Posterior cingulate gyrus (tissue), 11 donors: Measurements from ENCODE around the gene YLPM1.

Experiments
- DNase-seq, 10 donors: peaks; one replicate each; pipeline versions ENCODE4 v3.0.0 to v3.0.0-alpha.2; 2020 to 2021; ENCODE audit warnings: mixed read lengths in 3 of 10
- intact Hi-C: fragments of 100-400 bp; cut with DNase I; formaldehyde crosslinking; loops from one replicate; pipeline ENCODE4 v1.15.1; 2023

YLPM1 gene

GRCh38 chr14:74866708-74867389, 103.7 kb downstream of the YLPM1 start:
- no peak for DNase-seq
- intact Hi-C loops: no loop called here

DNA sequence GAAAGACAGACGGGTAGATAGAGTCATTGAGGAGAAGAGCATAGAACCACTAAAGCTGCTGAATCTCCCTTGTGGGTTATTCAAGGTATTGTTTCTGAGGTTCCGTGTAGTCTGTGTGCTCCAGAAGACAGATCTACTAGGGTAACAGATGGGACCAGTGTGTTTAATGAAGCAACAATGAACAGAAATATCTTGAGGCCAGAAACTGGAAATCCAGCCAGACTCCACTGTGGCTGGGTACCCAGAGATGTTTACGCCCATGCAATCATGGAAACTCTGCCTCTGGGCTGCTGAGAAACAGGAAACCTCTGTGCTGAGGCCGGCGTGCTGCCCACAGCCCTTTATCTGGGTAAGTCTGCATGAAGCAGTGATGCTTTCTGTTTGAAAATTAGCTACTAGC, 104.6 kb downstream of the YLPM1 start:
- peak in 9 of 10 donors; percentile 23 to 91 (median 51) for DNase-seq
- intact Hi-C loops: no loop called here

DNA sequence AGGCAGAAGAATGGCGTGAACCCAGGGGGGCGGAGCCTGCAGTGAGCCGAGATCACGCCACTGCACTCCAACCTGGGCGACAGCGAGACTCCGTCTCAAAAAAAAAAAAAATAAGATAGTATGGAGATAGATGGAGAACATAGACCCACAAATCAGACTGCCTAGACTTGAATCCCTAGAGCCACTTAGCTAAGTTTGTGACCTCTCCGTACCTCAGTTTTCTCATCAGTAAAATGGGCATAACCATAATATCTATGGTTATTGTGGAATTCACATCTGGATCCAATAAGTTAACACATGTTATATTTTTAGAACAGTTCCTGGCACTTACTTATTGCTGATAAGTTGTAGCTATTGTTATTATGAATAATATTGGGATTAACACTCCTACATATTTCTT, 105.6 kb downstream of the YLPM1 start:
- intact Hi-C loops: no loop called here
- DNase-seq: no peak

DNA sequence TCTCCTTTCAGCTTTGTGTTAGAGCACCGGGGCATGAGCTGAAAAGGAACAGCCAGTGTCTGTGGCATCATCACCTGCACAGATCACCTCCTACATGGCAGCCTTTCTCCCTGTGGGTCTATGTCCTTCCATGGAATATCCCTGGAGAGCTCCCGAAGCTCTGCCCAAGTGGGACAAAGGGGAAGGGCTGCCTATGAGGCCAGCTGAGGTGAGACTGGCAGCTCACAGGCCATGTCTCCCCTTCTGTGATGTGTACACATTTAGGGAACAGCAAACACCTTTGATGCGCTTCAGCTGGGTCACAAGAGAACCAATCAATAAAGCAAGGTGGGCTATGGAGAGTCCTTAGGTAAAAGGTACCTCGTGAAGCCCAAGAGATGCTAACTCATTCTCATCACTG, 108.7 kb downstream of the YLPM1 start:
- no peak for DNase-seq
- intact Hi-C loops: no loop called here

GRCh38 chr14:74875204-74875603, 112.1 kb downstream of the YLPM1 start:
- intact Hi-C loops: no loop called here
- no peak for DNase-seq

GRCh38 chr14:74875941-74876913, 113.1 kb downstream of the YLPM1 start, which contains the start of gene PROX2:
Gene PROX2 (minus strand): TSS chr14:74876145. CDS start chr14:74863834, 12,311 bp downstream.
- intact Hi-C loops: no loop called here
- no peak for DNase-seq

GRCh38 chr14:74879427-74880182, 116.5 kb downstream of the YLPM1 start:
- intact Hi-C loops: no loop called here
- DNase-seq: no peak

GRCh38 chr14:74881431-74882102, 118.5 kb downstream of the YLPM1 start, which contains the start of gene DLST:
Gene DLST (plus strand): TSS chr14:74881916. CDS start chr14:74881954, 38 bp downstream.
- DNase-seq: peak; percentile 79 to 98 (median 84)
- intact Hi-C loops: no loop called here

GRCh38 chr14:74882103-74882920, 119.2 kb downstream of the YLPM1 start:
- DNase-seq: peak in 7 of 10 donors; percentile 13 to 91 (median 37)

More at GRCh38 chr14:74882103-74882920, 119.2 kb downstream of the YLPM1 start:
- intact Hi-C loops: no loop called here
